Left lung (tissue), 10 donors: ENCODE measurements around the gene ZDHHC21. TPM values are rescaled to one million over a fixed set of nuclear protein-coding genes. Genes with fewer than 3 reads are reported as not detected.

Source experiments
- ATAC-seq: fragments of 200-7000 bp; cut with Tn5 transposase; one replicate; pipeline ENCODE4 v1.9.1; 2020; ENCODE audit warnings: moderate library complexity
- DNase-seq, 4 donors: peaks; one replicate each; pipeline ENCODE4 v3.0.0-alpha.2; 2013 to 2020
- H3K27ac ChIP-seq, 2 donors: fragments of 200-600 bp; sonication (generic) in 1 of 2; one replicate each; pipeline versions ENCODE4 v1.5.0 to v1.8.0; 2020 to 2021
- H3K27me3 ChIP-seq, 2 donors: fragments of 200-600 bp; sonication (generic) in 1 of 2; one replicate each; pipeline versions ENCODE4 v1.5.0 to v1.8.0; 2020 to 2021
- H3K36me3 ChIP-seq, 2 donors: fragments of 200-600 bp; sonication (generic) in 1 of 2; one replicate each; pipeline versions ENCODE4 v1.5.0 to v1.8.0; 2020 to 2021
- H3K4me1 ChIP-seq, 2 donors: fragments of 200-600 bp; one replicate each; pipeline ENCODE4 v1.8.0; 2021
- H3K4me3 ChIP-seq, 2 donors: fragments of 200-600 bp; sonication (generic) in 1 of 2; one replicate each; pipeline versions ENCODE4 v1.5.0 to v1.8.0; 2020 to 2021; ENCODE audit warnings: mild to moderate bottlenecking in 1 of 2
- H3K9me3 ChIP-seq, 2 donors: fragments of 200-600 bp; sonication (generic) in 1 of 2; one replicate each; pipeline versions ENCODE4 v1.5.0 to v1.8.0; 2020 to 2021
- intact Hi-C, 2 donors: fragments of 100-400 bp; cut with DNase I; formaldehyde crosslinking; loops; one replicate each; pipeline versions ENCODE4 v1.11.2 to v1.14.2; 2022
- polyA plus RNA-seq, 6 donors: library from polyadenylated mRNA; unstranded; fragments of 120-200 nt; gene quantifications; one replicate each; pipeline ENCODE4 v1.2.1, GENCODE V29; 2013; ENCODE audit not compliant: insufficient read length in 6 of 6
- total RNA-seq, 2 donors: library from RNA; stranded (reverse); fragmentation: NEBNext Ultra II Directional; extraction: Animal tissue kit (Norgen Biotek cat#: 25700); gene quantifications; one replicate each; pipeline ENCODE4 v1.2.1, GENCODE V29; 2021
- TF ChIP-seq, protein P1 (sequence below), 2 donors: fragments of 200-600 bp; sonication (generic) in 1 of 2; IDR thresholded peaks; one replicate each; pipeline versions ENCODE4 v1.5.0 to v1.8.0; 2021; ENCODE audit warnings: antibody characterized with exemption in 2 of 2
- donor health status: DM: no; HTN: yes; CAD: no.
- donor health status: DM: no; HTN: no; CAD: no.

Gene ZDHHC21
- total and polyA plus RNA-seq, 8 donors: 19.4 to 27.7 (median 24.9) TPM

- H3K4me3 ChIP-seq: no peak overlapping the region
- H3K27ac ChIP-seq: no peak overlapping the region
- DNase-seq: no peak
- no peak for ATAC-seq
- H3K36me3 ChIP-seq: no peaks in the 10 kb centered on the region
- TF ChIP-seq, protein P1, sequence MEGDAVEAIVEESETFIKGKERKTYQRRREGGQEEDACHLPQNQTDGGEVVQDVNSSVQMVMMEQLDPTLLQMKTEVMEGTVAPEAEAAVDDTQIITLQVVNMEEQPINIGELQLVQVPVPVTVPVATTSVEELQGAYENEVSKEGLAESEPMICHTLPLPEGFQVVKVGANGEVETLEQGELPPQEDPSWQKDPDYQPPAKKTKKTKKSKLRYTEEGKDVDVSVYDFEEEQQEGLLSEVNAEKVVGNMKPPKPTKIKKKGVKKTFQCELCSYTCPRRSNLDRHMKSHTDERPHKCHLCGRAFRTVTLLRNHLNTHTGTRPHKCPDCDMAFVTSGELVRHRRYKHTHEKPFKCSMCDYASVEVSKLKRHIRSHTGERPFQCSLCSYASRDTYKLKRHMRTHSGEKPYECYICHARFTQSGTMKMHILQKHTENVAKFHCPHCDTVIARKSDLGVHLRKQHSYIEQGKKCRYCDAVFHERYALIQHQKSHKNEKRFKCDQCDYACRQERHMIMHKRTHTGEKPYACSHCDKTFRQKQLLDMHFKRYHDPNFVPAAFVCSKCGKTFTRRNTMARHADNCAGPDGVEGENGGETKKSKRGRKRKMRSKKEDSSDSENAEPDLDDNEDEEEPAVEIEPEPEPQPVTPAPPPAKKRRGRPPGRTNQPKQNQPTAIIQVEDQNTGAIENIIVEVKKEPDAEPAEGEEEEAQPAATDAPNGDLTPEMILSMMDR (IDR thresholded peaks at IDR 0.05): no peak
- intact Hi-C loops: no loop called here
- H3K9me3 ChIP-seq: no peaks in the 10 kb centered on the region
- H3K27me3 ChIP-seq: no peaks in the 10 kb centered on the region
- H3K4me1 ChIP-seq: no peaks in the 10 kb centered on the region
Observed at GRCh38 chr9:14713187-14713767, 20.0 kb upstream of the ZDHHC21 start.

GRCh38 chr9:14710804-14711203, 17.6 kb upstream of the ZDHHC21 start:
- no peak overlapping the region for H3K4me3 ChIP-seq
- intact Hi-C loops: no loop called here
- no peaks in the 10 kb centered on the region for H3K36me3 ChIP-seq
- H3K27ac ChIP-seq: no peak overlapping the region
- no peaks in the 10 kb centered on the region for H3K27me3 ChIP-seq
- no peak for ATAC-seq
- H3K9me3 ChIP-seq: peaks cover 0 to 20% of the 10 kb centered on the region in 2 donors
- TF ChIP-seq, protein P1 (IDR thresholded peaks at IDR 0.05): no peak
- DNase-seq: no peak
- H3K4me1 ChIP-seq: no peaks in the 10 kb centered on the region

GRCh38 chr9:14706530-14707140, 13.4 kb upstream of the ZDHHC21 start:
- intact Hi-C loops: no loop called here

GRCh38 chr9:14705079-14705478, 11.8 kb upstream of the ZDHHC21 start:
- TF ChIP-seq, protein P1 (IDR thresholded peaks at IDR 0.05): no peak
- no peak for DNase-seq
- ATAC-seq: no peak

More at GRCh38 chr9:14706530-14707140, 13.4 kb upstream of the ZDHHC21 start:
- ATAC-seq: no peak
- H3K4me1 ChIP-seq: no peaks in the 10 kb centered on the region
- no peak overlapping the region for H3K4me3 ChIP-seq
- no peak overlapping the region for H3K27ac ChIP-seq
- no peak for DNase-seq
- H3K9me3 ChIP-seq: peaks cover 0 to 36% of the 10 kb centered on the region in 2 donors
- peaks cover 0 to 8% of the 10 kb centered on the region in 2 donors for H3K27me3 ChIP-seq
- H3K36me3 ChIP-seq: no peaks in the 10 kb centered on the region
- TF ChIP-seq, protein P1 (IDR thresholded peaks at IDR 0.05): no peak

GRCh38 chr9:14704281-14704680, 11.0 kb upstream of the ZDHHC21 start:
- Histone ChIP-seq H3K9me3 (peaks cover 0 to 36% of the 10 kb centered on the region in 2 donors), H3K27ac (no peak overlapping the region), H3K27me3 (peaks cover 0 to 8% of the 10 kb centered on the region in 2 donors), H3K36me3 (no peaks in the 10 kb centered on the region), H3K4me3 (no peak overlapping the region), H3K4me1 (no peaks in the 10 kb centered on the region)
- TF ChIP-seq, protein P1 (IDR thresholded peaks at IDR 0.05): no peak
- intact Hi-C loops: no loop called here
- no peak for ATAC-seq
- no peak for DNase-seq

More at GRCh38 chr9:14705079-14705478, 11.8 kb upstream of the ZDHHC21 start:
- intact Hi-C loops: no loop called here
- Histone ChIP-seq H3K4me3 (no peak overlapping the region), H3K27me3 (peaks cover 0 to 8% of the 10 kb centered on the region in 2 donors), H3K27ac (no peak overlapping the region), H3K36me3 (no peaks in the 10 kb centered on the region), H3K4me1 (no peaks in the 10 kb centered on the region), H3K9me3 (peaks cover 0 to 36% of the 10 kb centered on the region in 2 donors)
